Cardiac fibroblast (primary cell): Measurements from ENCODE around the gene SLC4A5.

Experiments
- DNase-seq, 2 donors: peaks; one replicate each; pipeline versions ENCODE4 v3.0.0 to v3.0.0-alpha.2; 2010; ENCODE audit warnings: low read depth in 2 of 2
- H3K4me3 ChIP-seq, 2 donors: replicated peaks in 1 of 2; 1 replicate in 1 of 2; 2 replicates in 1 of 2; pipeline ENCODE4 v1.5.1; 2011; ENCODE audit warnings: low read depth in 2 of 2, low read length in 2 of 2, mild to moderate bottlenecking in 2 of 2, moderate library complexity in 1 of 2
- TF ChIP-seq, protein P1 (sequence below): IDR thresholded peaks from one replicate; pipeline ENCODE4 v1.5.1; 2011; ENCODE audit warnings: low read depth, mild to moderate bottlenecking, low read length, inconsistent platforms

SLC4A5 gene

DNA sequence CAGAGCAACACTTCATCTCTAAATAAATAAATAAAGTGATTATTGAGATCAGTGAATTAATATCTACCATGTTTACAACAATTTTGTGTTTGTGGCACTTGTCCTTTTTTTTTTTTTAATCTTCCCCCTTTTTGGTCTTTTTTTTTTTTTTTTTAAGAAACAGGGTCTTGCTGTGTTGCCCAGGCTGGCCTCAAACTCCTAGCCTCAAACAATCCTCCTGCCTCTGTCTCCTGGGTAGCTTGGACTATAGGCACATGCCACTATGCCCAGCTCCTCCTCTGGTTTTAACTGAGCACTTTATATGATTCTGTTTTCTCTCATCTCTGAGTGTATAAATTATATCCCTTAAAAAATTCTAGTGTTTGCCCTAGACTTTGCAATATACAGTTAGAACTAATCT is 30.3 kb downstream of the SLC4A5 start:
- no peak overlapping the region for H3K4me3 ChIP-seq
- TF ChIP-seq, protein P1, sequence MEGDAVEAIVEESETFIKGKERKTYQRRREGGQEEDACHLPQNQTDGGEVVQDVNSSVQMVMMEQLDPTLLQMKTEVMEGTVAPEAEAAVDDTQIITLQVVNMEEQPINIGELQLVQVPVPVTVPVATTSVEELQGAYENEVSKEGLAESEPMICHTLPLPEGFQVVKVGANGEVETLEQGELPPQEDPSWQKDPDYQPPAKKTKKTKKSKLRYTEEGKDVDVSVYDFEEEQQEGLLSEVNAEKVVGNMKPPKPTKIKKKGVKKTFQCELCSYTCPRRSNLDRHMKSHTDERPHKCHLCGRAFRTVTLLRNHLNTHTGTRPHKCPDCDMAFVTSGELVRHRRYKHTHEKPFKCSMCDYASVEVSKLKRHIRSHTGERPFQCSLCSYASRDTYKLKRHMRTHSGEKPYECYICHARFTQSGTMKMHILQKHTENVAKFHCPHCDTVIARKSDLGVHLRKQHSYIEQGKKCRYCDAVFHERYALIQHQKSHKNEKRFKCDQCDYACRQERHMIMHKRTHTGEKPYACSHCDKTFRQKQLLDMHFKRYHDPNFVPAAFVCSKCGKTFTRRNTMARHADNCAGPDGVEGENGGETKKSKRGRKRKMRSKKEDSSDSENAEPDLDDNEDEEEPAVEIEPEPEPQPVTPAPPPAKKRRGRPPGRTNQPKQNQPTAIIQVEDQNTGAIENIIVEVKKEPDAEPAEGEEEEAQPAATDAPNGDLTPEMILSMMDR, result no peak
- DNase-seq, result no peak

DNA sequence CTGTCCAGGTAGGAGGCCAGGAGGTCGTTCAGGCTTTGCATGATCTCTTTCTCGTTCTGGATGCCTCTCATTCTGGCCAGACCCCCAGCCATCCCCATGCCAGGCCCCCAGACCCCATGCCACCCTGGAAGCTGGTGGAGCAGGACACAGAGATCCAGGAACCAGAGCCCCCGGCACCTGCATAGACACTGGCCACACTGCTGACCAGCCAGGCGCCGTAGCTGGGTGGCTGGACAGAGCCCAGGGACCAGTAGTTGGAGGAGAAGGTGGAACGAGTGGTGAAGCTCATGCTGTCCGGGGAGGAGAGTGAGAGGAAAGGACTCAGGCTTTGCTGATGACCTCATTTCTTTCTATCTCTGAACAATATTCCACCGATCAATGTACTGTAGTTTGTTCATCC is 35.5 kb downstream of the SLC4A5 start:
- H3K4me3 ChIP-seq, result no peak overlapping the region
- no peak for DNase-seq
- TF ChIP-seq, protein P1, result no peak

DNA sequence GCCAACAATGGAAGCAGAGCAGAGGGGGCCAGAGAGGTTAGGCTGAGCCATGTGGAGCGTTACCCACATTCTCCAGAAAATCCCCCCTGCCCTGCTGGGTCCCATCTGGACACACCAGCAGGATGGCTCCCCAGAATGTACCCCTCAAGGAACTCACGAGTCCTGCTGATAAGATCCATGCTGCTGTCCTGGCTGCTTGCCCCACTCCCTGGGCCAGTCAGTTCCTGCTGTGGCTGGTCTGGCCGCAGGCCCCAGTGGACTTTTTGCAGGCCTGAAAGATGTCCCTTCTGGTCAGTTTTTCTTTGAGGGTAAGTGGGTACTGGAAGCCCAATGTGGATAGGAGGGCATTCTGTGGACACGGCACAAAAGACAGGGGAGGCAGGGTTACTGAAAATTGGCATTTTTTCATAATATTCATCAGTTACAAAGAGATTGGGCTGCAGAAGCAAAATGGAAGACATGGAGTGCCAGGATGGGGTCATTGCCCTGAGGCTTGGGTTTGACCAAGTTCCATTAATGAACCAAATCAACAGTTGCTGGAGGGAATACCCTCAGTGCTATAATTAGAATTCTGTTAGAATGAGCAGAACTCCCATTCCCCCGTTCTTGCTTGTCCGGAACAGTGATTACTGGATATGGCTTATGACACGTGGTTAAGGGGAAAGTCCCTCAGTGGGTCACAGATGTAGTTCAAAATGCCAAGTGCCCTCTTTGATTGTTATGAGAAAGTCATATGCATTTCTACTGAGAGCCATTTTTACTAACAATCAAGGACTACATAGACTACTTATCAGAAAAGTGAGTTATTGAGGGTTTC is 38.7 kb downstream of the SLC4A5 start:
- no peak overlapping the region for H3K4me3 ChIP-seq
- DNase-seq, result peak in 1 of 2 donors; percentile 9
- TF ChIP-seq, protein P1, result no peak

DNA sequence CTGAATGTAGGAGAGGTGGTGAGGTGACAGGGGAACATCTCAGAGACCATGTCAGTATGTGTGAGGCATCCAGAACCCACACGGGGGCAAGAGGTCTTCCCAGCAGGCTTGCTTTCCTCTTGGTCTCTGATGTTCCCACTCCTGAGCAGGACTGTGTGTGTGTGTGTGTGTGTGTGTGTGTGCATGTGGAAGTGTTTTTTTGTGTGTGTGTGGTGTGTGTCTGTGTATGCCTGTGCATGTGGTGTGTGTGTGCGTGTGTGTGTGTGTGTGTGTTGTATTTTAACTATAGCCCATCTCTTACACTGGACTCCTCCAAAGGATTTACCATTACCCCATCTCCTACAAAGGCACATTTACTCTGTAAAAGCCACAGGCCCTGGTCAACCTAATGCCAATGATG is 40.4 kb downstream of the SLC4A5 start:
- DNase-seq, result no peak
- TF ChIP-seq, protein P1, result no peak
- no peak overlapping the region for H3K4me3 ChIP-seq

DNA sequence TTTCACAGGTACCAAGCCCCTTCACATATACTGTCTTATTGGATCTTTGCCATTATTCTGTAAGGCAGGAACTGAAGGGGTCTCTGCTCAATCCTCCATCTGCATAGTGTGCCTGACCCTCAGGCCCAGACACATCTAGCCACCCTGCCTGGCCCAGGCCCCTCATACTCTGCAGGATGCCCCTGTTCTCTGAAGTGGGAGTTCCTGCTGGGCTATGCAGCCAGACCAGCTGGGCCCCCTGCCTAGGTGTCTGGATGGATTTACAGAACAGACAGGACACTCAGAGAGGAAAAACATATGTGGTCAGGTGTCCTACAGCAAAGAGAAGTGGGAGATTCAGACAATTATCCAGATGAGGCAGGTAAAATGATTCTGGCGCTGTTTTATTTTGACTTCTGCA is 42.0 kb downstream of the SLC4A5 start:
- no peak overlapping the region for H3K4me3 ChIP-seq
- no peak for DNase-seq
- TF ChIP-seq, protein P1, result no peak

DNA sequence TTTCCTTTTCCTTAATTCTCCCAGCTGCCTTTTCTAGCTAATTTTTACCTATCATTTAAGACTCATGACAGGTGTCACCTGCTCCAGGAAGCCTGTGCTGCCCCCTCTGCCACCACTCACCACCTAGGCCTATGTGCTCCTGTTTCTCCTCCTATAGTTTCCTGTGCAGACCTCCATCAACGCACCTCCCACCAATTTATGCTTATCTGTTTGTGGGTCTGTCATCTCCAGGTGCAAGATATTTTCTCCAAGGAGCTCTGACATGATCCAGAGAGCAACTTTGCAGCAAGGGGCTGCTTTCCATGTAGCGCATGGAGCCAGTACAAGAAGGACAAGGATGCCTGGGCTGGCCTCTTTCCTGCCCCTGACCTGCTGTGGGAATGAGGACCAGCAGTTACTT is 42.7 kb downstream of the SLC4A5 start:
- no peak for DNase-seq
- TF ChIP-seq, protein P1, result no peak

DNA sequence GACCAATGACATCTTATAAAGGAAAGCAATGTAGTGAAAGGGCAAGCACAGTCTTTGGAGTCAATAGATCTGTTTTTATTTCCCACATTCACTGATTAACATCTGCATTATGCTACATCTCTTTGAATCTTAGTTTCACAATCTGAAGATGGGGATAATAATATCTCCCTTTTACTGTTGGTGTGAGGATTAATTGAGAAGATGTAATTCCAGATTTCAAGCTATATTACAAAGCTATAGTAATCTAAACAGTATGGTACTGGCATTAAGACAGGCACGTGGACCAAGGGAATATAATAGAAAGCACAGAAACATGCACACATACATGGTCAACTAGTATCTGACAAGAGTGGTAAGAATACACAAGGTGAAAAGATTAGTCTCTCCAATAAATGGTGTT is 45.3 kb downstream of the SLC4A5 start:
- H3K4me3 ChIP-seq, result no peak overlapping the region
- TF ChIP-seq, protein P1, result no peak
- DNase-seq, result no peak

More for the DNA sequence above, 42.7 kb downstream of the SLC4A5 start:
- H3K4me3 ChIP-seq, result no peak overlapping the region
